NCI-H146 treated with DMSO at 0.1 percent for 48 hours (cell line): ENCODE measurements around the gene FNDC1.
A peak's percentile ranks its signal among the peaks of the same experiment; 100 is the strongest.
"Not testable (repeated sequence)": the region's sequence is repeated elsewhere in the genome, so short reads cannot be mapped to it uniquely, and the experiment has no call there.

Experiments
- DNase-seq: peaks from one replicate; lab custom pipeline; 2025; ENCODE audit not compliant: unreplicated experiment; lab: John Stamatoyannopoulos, UW

Gene FNDC1

GRCh38 chr6:159169193-159169555 lies at the start of gene FNDC1:
Gene FNDC1 (plus strand): TSS chr6:159169400. CDS start chr6:159169597, 197 bp downstream.
- no peak for DNase-seq

GRCh38 chr6:159119791-159120190 lies 49.4 kb upstream of the FNDC1 start:
- DNase-seq = no peak

GRCh38 chr6:159121486-159121885 lies 47.7 kb upstream of the FNDC1 start:
- DNase-seq = no peak

GRCh38 chr6:159122453-159122852 lies 46.7 kb upstream of the FNDC1 start:
- DNase-seq = no peak

- DNase-seq = not testable (repeated sequence)
These were observed 45.4 kb upstream of the FNDC1 start for GRCh38 chr6:159123831-159124230.

- DNase-seq = no peak
These were observed 44.1 kb upstream of the FNDC1 start for GRCh38 chr6:159125014-159125609.

- no peak for DNase-seq
These were observed 43.2 kb upstream of the FNDC1 start for GRCh38 chr6:159125951-159126352.

GRCh38 chr6:159126590-159126989 lies 42.6 kb upstream of the FNDC1 start:
- DNase-seq = no peak

- no peak for DNase-seq
These were observed 41.5 kb upstream of the FNDC1 start for GRCh38 chr6:159127701-159128100.

- no peak for DNase-seq
These were observed 40.2 kb upstream of the FNDC1 start for GRCh38 chr6:159128978-159129377.

- DNase-seq = no peak
These were observed 38.4 kb upstream of the FNDC1 start for GRCh38 chr6:159130846-159131245.

- DNase-seq = no peak
These were observed 37.5 kb upstream of the FNDC1 start for GRCh38 chr6:159131709-159132108.

GRCh38 chr6:159132664-159133063 lies 36.5 kb upstream of the FNDC1 start:
- no peak for DNase-seq

GRCh38 chr6:159134701-159135364 lies 34.4 kb upstream of the FNDC1 start:
- DNase-seq = peak; percentile 40

- DNase-seq = no peak
These were observed 31.5 kb upstream of the FNDC1 start for GRCh38 chr6:159137676-159138075.

- DNase-seq = no peak
These were observed 26.7 kb upstream of the FNDC1 start for GRCh38 chr6:159142531-159142930.

GRCh38 chr6:159148641-159149040 lies 20.6 kb upstream of the FNDC1 start:
- DNase-seq = no peak

GRCh38 chr6:159149641-159150040 lies 19.6 kb upstream of the FNDC1 start:
- no peak for DNase-seq

- peak; percentile 16 for DNase-seq
These were observed 17.8 kb upstream of the FNDC1 start for GRCh38 chr6:159151266-159151855.

- no peak for DNase-seq
These were observed 17.2 kb upstream of the FNDC1 start for GRCh38 chr6:159152041-159152440.

- no peak for DNase-seq
These were observed 16.4 kb upstream of the FNDC1 start for GRCh38 chr6:159152782-159153181.

- DNase-seq = no peak
These were observed 13.5 kb upstream of the FNDC1 start for GRCh38 chr6:159155679-159156078.

- no peak for DNase-seq
These were observed 13.1 kb upstream of the FNDC1 start for GRCh38 chr6:159156089-159156488.
